Measurements from ENCODE around the gene TOR1B. TPM values are rescaled to one million over a fixed set of nuclear protein-coding genes. Genes with fewer than 3 reads are reported as not detected.

Gene TOR1B
- total RNA-seq, 1 donor from 2014 or later, result 19.5 TPM

GRCh38 chr9:129845373-129845772 is 42.4 kb downstream of the TOR1B start:
- DNase-seq (ENCODE audit: low spot score), result no peak

- DNase-seq (ENCODE audit: low spot score), result no peak
These were observed 45.9 kb downstream of the TOR1B start for GRCh38 chr9:129848712-129849441.

- DNase-seq (ENCODE audit: low spot score), result no peak
These were observed 46.9 kb downstream of the TOR1B start for GRCh38 chr9:129849901-129850300.

GRCh38 chr9:129850821-129851550 is 48.0 kb downstream of the TOR1B start:
- no peak for DNase-seq (ENCODE audit: low spot score)

- DNase-seq (ENCODE audit: low spot score), result no peak
These were observed 48.8 kb downstream of the TOR1B start for GRCh38 chr9:129851821-129852220.

GRCh38 chr9:129852579-129852978 is 49.6 kb downstream of the TOR1B start:
- DNase-seq (ENCODE audit: low spot score), result no peak

- no peak for DNase-seq (ENCODE audit: low spot score)
These were observed 50.6 kb downstream of the TOR1B start for GRCh38 chr9:129853614-129854013.

- no peak for DNase-seq (ENCODE audit: low spot score)
These were observed 51.7 kb downstream of the TOR1B start for GRCh38 chr9:129854588-129855110.

- no peak for DNase-seq (ENCODE audit: low spot score)
These were observed 54.2 kb downstream of the TOR1B start for GRCh38 chr9:129857207-129857606.

- DNase-seq (ENCODE audit: low spot score), result no peak
These were observed 55.4 kb downstream of the TOR1B start for GRCh38 chr9:129858167-129858962.

Other genes with a start within 250 kb of the TOR1B start
- not detected for gene C9orf50, start 182.1 kb upstream of the TOR1B start, total RNA-seq
- gene NTMT1, start 177.0 kb upstream of the TOR1B start, total RNA-seq, result 31.2 TPM
- gene ASB6, start 161.0 kb upstream of the TOR1B start, total RNA-seq, result 18.8 TPM
- gene PRRX2, start 137.5 kb upstream of the TOR1B start, total RNA-seq, result 6.5 TPM
- 67.9 TPM for gene PTGES, start 50.1 kb upstream of the TOR1B start, total RNA-seq
- 34.1 TPM for gene TOR1A, start 21.0 kb downstream of the TOR1B start, total RNA-seq
- 38.7 TPM for gene C9orf78, start 32.1 kb downstream of the TOR1B start, total RNA-seq
- 42.1 TPM for gene USP20, start 32.3 kb downstream of the TOR1B start, total RNA-seq
- 71.7 TPM for gene FNBP1, start 240.0 kb downstream of the TOR1B start, total RNA-seq